ENCODE measurements around the gene COL20A1. TPM values are rescaled to one million over a fixed set of nuclear protein-coding genes. Genes with fewer than 3 reads are reported as not detected.

Gene COL20A1
- total and polyA plus RNA-seq, 7 experiments from 2014 or later, result 0.08 TPM; not detected in 6

- Histone ChIP-seq H3K4me3 (ENCODE audit: low read length) (no peak overlapping the region), H3K4me1 (ENCODE audit: control insufficient read depth in 2 of 2, insufficient read depth in 2 of 2, low read length in 2 of 2) (no peaks in the 10 kb centered on the region), H3K27me3 (ENCODE audit: control insufficient read depth in 2 of 2, insufficient read depth in 2 of 2, low read length in 2 of 2) (no peaks in the 10 kb centered on the region), H3K9me3 (ENCODE audit: control insufficient read depth in 2 of 3, low read length in 3 of 3) (no peaks in the 10 kb centered on the region), H3K36me3 (ENCODE audit: control insufficient read depth in 2 of 3, insufficient read depth in 3 of 3, low read length in 3 of 3) (no peaks in the 10 kb centered on the region), H3K27ac (ENCODE audit: low read depth, low read length) (no peak overlapping the region)
- intact Hi-C loops (cut with micrococcal nuclease), result no loop called here
- Mint-ChIP-seq H3K36me3 (peaks cover 0 to 1% (median 0%) of the 10 kb centered on the region in 5 donors), H3K4me3 (peak overlapping the region in 7 of 10 donors; percentile 57 to 75 (median 63)), H3K9me3 (peaks cover 0 to 2% (median 0%) of the 10 kb centered on the region in 11 donors), H3K27ac (no peak overlapping the region), H3K4me1 (peaks cover 0 to 9% (median 8%) of the 10 kb centered on the region in 7 donors), H3K27me3 (peaks cover 45 to 71% (median 50%) of the 10 kb centered on the region in 5 donors)
- ChIA-PET CTCF (no interaction called here), POLR2A (no interaction called here)
- ATAC-seq, result no peak
- no peak for DNase-seq
These were observed 38.2 kb upstream of the COL20A1 start for GRCh38 chr20:63254606-63255384.

- no peak for DNase-seq
- H3K27ac Mint-ChIP-seq, result no peak overlapping the region
- peaks cover 0 to 9% (median 8%) of the 10 kb centered on the region in 7 donors for H3K4me1 Mint-ChIP-seq
- Histone ChIP-seq H3K9me3 (ENCODE audit: control insufficient read depth in 2 of 3, low read length in 3 of 3) (no peaks in the 10 kb centered on the region), H3K4me1 (ENCODE audit: control insufficient read depth in 2 of 2, insufficient read depth in 2 of 2, low read length in 2 of 2) (no peaks in the 10 kb centered on the region), H3K4me3 (ENCODE audit: low read length) (no peak overlapping the region), H3K36me3 (ENCODE audit: control insufficient read depth in 2 of 3, insufficient read depth in 3 of 3, low read length in 3 of 3) (no peaks in the 10 kb centered on the region), H3K27me3 (ENCODE audit: control insufficient read depth in 2 of 2, insufficient read depth in 2 of 2, low read length in 2 of 2) (no peaks in the 10 kb centered on the region), H3K27ac (ENCODE audit: low read depth, low read length) (no peak overlapping the region)
- peaks cover 0 to 1% (median 0%) of the 10 kb centered on the region in 5 donors for H3K36me3 Mint-ChIP-seq
- intact Hi-C loops (cut with micrococcal nuclease), result no loop called here
- POLR2A ChIA-PET, result no interaction called here
- H3K27me3 Mint-ChIP-seq, result peaks cover 41 to 68% (median 44%) of the 10 kb centered on the region in 5 donors
- CTCF ChIA-PET, result no interaction called here
- ATAC-seq, result no peak
- peak overlapping the region in 2 of 10 donors; percentile 50 to 65 for H3K4me3 Mint-ChIP-seq
- peaks cover 0 to 2% (median 0%) of the 10 kb centered on the region in 11 donors for H3K9me3 Mint-ChIP-seq
These were observed 36.9 kb upstream of the COL20A1 start for GRCh38 chr20:63255931-63256704.

GRCh38 chr20:63256954-63257353, 36.0 kb upstream of the COL20A1 start:
- CTCF ChIA-PET, result no interaction called here
- DNase-seq (no peak), ATAC-seq (no peak)
- H3K4me3 Mint-ChIP-seq, result no peak overlapping the region
- H3K4me1 Mint-ChIP-seq, result peaks cover 0 to 13% (median 8%) of the 10 kb centered on the region in 7 donors
- POLR2A ChIA-PET, result no interaction called here
- peaks cover 0 to 2% (median 0%) of the 10 kb centered on the region in 11 donors for H3K9me3 Mint-ChIP-seq
- Histone ChIP-seq H3K36me3 (ENCODE audit: control insufficient read depth in 2 of 3, insufficient read depth in 3 of 3, low read length in 3 of 3) (no peaks in the 10 kb centered on the region), H3K9me3 (ENCODE audit: control insufficient read depth in 2 of 3, low read length in 3 of 3) (no peaks in the 10 kb centered on the region), H3K4me1 (ENCODE audit: control insufficient read depth in 2 of 2, insufficient read depth in 2 of 2, low read length in 2 of 2) (no peaks in the 10 kb centered on the region), H3K4me3 (ENCODE audit: low read length) (no peak overlapping the region), H3K27ac (ENCODE audit: low read depth, low read length) (no peak overlapping the region), H3K27me3 (ENCODE audit: control insufficient read depth in 2 of 2, insufficient read depth in 2 of 2, low read length in 2 of 2) (no peaks in the 10 kb centered on the region)
- peaks cover 37 to 60% (median 44%) of the 10 kb centered on the region in 5 donors for H3K27me3 Mint-ChIP-seq
- intact Hi-C loops (cut with micrococcal nuclease), result no loop called here
- peaks cover 0 to 1% (median 0%) of the 10 kb centered on the region in 5 donors for H3K36me3 Mint-ChIP-seq
- H3K27ac Mint-ChIP-seq, result peak overlapping the region in 1 of 9 donors; percentile 43

GRCh38 chr20:63257629-63258028, 35.4 kb upstream of the COL20A1 start:
- H3K27me3 Mint-ChIP-seq, result peaks cover 33 to 53% (median 37%) of the 10 kb centered on the region in 5 donors
- no peaks in the 10 kb centered on the region for H3K27me3 ChIP-seq (ENCODE audit: control insufficient read depth in 2 of 2, insufficient read depth in 2 of 2, low read length in 2 of 2)

GRCh38 chr20:63258781-63259180, 34.2 kb upstream of the COL20A1 start:
- ChIA-PET POLR2A (no interaction called here), CTCF (no interaction called here)
- Histone ChIP-seq H3K4me3 (ENCODE audit: low read length) (no peak overlapping the region), H3K9me3 (ENCODE audit: control insufficient read depth in 2 of 3, low read length in 3 of 3) (no peaks in the 10 kb centered on the region), H3K27me3 (ENCODE audit: control insufficient read depth in 2 of 2, insufficient read depth in 2 of 2, low read length in 2 of 2) (no peaks in the 10 kb centered on the region), H3K36me3 (ENCODE audit: control insufficient read depth in 2 of 3, insufficient read depth in 3 of 3, low read length in 3 of 3) (no peaks in the 10 kb centered on the region), H3K27ac (ENCODE audit: low read depth, low read length) (no peak overlapping the region), H3K4me1 (ENCODE audit: control insufficient read depth in 2 of 2, insufficient read depth in 2 of 2, low read length in 2 of 2) (no peaks in the 10 kb centered on the region)
- H3K27me3 Mint-ChIP-seq, result peaks cover 26 to 47% (median 32%) of the 10 kb centered on the region in 5 donors
- H3K4me3 Mint-ChIP-seq, result no peak overlapping the region
- peaks cover 0 to 15% (median 4%) of the 10 kb centered on the region in 7 donors for H3K4me1 Mint-ChIP-seq
- ATAC-seq (no peak), DNase-seq (no peak)
- H3K27ac Mint-ChIP-seq, result no peak overlapping the region
- intact Hi-C loops (cut with micrococcal nuclease), result no loop called here
- peaks cover 0 to 2% (median 0%) of the 10 kb centered on the region in 11 donors for H3K9me3 Mint-ChIP-seq
- no peaks in the 10 kb centered on the region for H3K36me3 Mint-ChIP-seq

More at GRCh38 chr20:63257629-63258028, 35.4 kb upstream of the COL20A1 start:
- ATAC-seq (no peak), DNase-seq (no peak)
- Histone ChIP-seq H3K4me1 (ENCODE audit: control insufficient read depth in 2 of 2, insufficient read depth in 2 of 2, low read length in 2 of 2) (no peaks in the 10 kb centered on the region), H3K36me3 (ENCODE audit: control insufficient read depth in 2 of 3, insufficient read depth in 3 of 3, low read length in 3 of 3) (no peaks in the 10 kb centered on the region), H3K9me3 (ENCODE audit: control insufficient read depth in 2 of 3, low read length in 3 of 3) (no peaks in the 10 kb centered on the region), H3K4me3 (ENCODE audit: low read length) (no peak overlapping the region), H3K27ac (ENCODE audit: low read depth, low read length) (no peak overlapping the region)
- no peak overlapping the region for H3K4me3 Mint-ChIP-seq
- ChIA-PET CTCF (no interaction called here), POLR2A (no interaction called here)
- peaks cover 4 to 17% (median 8%) of the 10 kb centered on the region in 7 donors for H3K4me1 Mint-ChIP-seq
- H3K36me3 Mint-ChIP-seq, result peaks cover 0 to 1% (median 0%) of the 10 kb centered on the region in 5 donors
- no peak overlapping the region for H3K27ac Mint-ChIP-seq
- H3K9me3 Mint-ChIP-seq, result peaks cover 0 to 2% (median 0%) of the 10 kb centered on the region in 11 donors
- intact Hi-C loops (cut with micrococcal nuclease), result no loop called here

- H3K27ac ChIP-seq (ENCODE audit: low read depth, low read length), result no peak overlapping the region
- POLR2A ChIA-PET, result no interaction called here
- ATAC-seq, result no peak
- no peak overlapping the region for H3K27ac Mint-ChIP-seq
- DNase-seq, result no peak
- H3K9me3 ChIP-seq (ENCODE audit: control insufficient read depth in 2 of 3, low read length in 3 of 3), result no peaks in the 10 kb centered on the region
- CTCF ChIA-PET, result no interaction called here
- intact Hi-C loops (cut with micrococcal nuclease), result no loop called here
- no peak overlapping the region for H3K4me3 ChIP-seq (ENCODE audit: low read length)
- H3K36me3 ChIP-seq (ENCODE audit: control insufficient read depth in 2 of 3, insufficient read depth in 3 of 3, low read length in 3 of 3), result no peaks in the 10 kb centered on the region
- peaks cover 0 to 2% (median 0%) of the 10 kb centered on the region in 11 donors for H3K9me3 Mint-ChIP-seq
- H3K27me3 ChIP-seq (ENCODE audit: control insufficient read depth in 2 of 2, insufficient read depth in 2 of 2, low read length in 2 of 2), result peaks cover 0 to 3% of the 10 kb centered on the region in 2 donors
- no peaks in the 10 kb centered on the region for H3K4me1 ChIP-seq (ENCODE audit: control insufficient read depth in 2 of 2, insufficient read depth in 2 of 2, low read length in 2 of 2)
- peaks cover 23 to 53% (median 34%) of the 10 kb centered on the region in 5 donors for H3K27me3 Mint-ChIP-seq
- no peaks in the 10 kb centered on the region for H3K36me3 Mint-ChIP-seq
- peaks cover 0 to 15% (median 4%) of the 10 kb centered on the region in 7 donors for H3K4me1 Mint-ChIP-seq
- no peak overlapping the region for H3K4me3 Mint-ChIP-seq
These were observed 33.1 kb upstream of the COL20A1 start for GRCh38 chr20:63259734-63260460.

Measured in naive thymus-derived CD4-positive, alpha-beta T cell (primary cell).